Measurements from ENCODE around the gene SLC38A4. TPM values are rescaled to one million over a fixed set of nuclear protein-coding genes. Genes with fewer than 3 reads are reported as not detected.

SLC38A4 gene
- total and polyA plus RNA-seq, 2 donors (not counting 1 experiment from before 2014, with no cell fraction given), result not detected

DNA sequence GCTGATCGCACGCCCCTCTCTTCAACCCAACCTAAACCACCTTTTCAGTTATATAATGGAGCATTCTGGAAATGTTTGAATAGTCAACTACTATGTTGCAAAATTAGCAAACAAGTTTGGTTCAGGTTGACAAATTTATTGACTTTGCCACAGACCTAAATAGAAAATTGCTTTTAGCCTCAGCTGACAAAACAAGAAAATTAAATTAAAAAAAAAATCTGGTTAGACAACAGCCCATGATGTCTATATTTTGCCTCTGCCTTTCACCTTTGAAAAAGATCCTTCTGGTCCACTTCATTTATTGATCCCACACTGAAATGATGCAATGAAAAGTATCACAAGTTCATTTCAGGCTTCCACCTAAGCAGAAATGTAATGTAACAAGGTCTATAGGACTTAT lies 17.5 kb downstream of the SLC38A4 start:
- intact Hi-C loops (cut with micrococcal nuclease), result no loop called here
- Histone ChIP-seq H3K9me3 (ENCODE audit: control extremely low read depth in 1 of 3, control insufficient read depth in 2 of 3, insufficient read depth in 1 of 3, low read length in 2 of 3) (peaks cover 0 to 2% (median 0%) of the 10 kb centered on the region in 3 donors), H2AFZ (ENCODE audit: insufficient read depth, low read depth, low read length, poor library complexity, severe bottlenecking) (no peak overlapping the region), H3K4me3 (ENCODE audit: control extremely low read depth in 1 of 5, extremely low read depth in 1 of 5, insufficient read depth in 1 of 5, low read depth in 2 of 5, low read length in 4 of 5) (no peak overlapping the region), H3K9ac (ENCODE audit: low read length) (no peak overlapping the region), H3K36me3 (replicated peaks in 1 of 2; ENCODE audit: control extremely low read depth in 1 of 2, control insufficient read depth in 1 of 2, extremely low read depth in 1 of 2, insufficient read depth in 2 of 2, low read length in 1 of 2) (no peaks in the 10 kb centered on the region), H4K20me1 (ENCODE audit: control insufficient read depth, insufficient read depth, low read length, poor library complexity, severe bottlenecking) (no peaks in the 10 kb centered on the region), H3K4me1 (ENCODE audit: control insufficient read depth in 2 of 2, insufficient read depth in 2 of 2, low read length in 2 of 2) (no peaks in the 10 kb centered on the region), H3K27me3 (replicated peaks in 1 of 4; ENCODE audit: control extremely low read depth in 1 of 4, control insufficient read depth in 3 of 4, insufficient read depth in 4 of 4, low read length in 3 of 4) (no peaks in the 10 kb centered on the region), H3K79me2 (ENCODE audit: control insufficient read depth, insufficient read depth, low read length) (no peaks in the 10 kb centered on the region), H3K27ac (ENCODE audit: low read length in 2 of 2) (no peak overlapping the region), H3K4me2 (replicated peaks; ENCODE audit: low read depth, low read length, poor library complexity, severe bottlenecking) (no peak overlapping the region)
- Mint-ChIP-seq H3K9me3 (ENCODE audit: insufficient read depth) (no peaks in the 10 kb centered on the region), H3K27me3 (peaks cover 11% of the 10 kb centered on the region), H3K4me3 (no peak overlapping the region), H3K27ac (no peak overlapping the region), H3K4me1 (no peaks in the 10 kb centered on the region)
- ATAC-seq (ENCODE audit: low read depth) (no peak), DNase-seq (no peak)
- TF ChIP-seq, protein P1, sequence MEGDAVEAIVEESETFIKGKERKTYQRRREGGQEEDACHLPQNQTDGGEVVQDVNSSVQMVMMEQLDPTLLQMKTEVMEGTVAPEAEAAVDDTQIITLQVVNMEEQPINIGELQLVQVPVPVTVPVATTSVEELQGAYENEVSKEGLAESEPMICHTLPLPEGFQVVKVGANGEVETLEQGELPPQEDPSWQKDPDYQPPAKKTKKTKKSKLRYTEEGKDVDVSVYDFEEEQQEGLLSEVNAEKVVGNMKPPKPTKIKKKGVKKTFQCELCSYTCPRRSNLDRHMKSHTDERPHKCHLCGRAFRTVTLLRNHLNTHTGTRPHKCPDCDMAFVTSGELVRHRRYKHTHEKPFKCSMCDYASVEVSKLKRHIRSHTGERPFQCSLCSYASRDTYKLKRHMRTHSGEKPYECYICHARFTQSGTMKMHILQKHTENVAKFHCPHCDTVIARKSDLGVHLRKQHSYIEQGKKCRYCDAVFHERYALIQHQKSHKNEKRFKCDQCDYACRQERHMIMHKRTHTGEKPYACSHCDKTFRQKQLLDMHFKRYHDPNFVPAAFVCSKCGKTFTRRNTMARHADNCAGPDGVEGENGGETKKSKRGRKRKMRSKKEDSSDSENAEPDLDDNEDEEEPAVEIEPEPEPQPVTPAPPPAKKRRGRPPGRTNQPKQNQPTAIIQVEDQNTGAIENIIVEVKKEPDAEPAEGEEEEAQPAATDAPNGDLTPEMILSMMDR (IDR thresholded peaks at IDR 0.05), result no peak
- no peak for TF ChIP-seq EZH2 (IDR thresholded peaks at IDR 0.05; ENCODE audit: borderline replicate concordance, insufficient read depth, low read depth, low read length, poor library complexity, severe bottlenecking)
- ChIA-PET CTCF (no interaction called here), POLR2A (no interaction called here)
- WGBS (ENCODE audit: insufficient coverage), result no CpG with 5 or more reads among the region's 2 CpGs

GRCh38 chr12:46804054-46804453 lies 21.7 kb downstream of the SLC38A4 start:
- no peaks in the 10 kb centered on the region for H3K4me1 ChIP-seq (ENCODE audit: control insufficient read depth in 2 of 2, insufficient read depth in 2 of 2, low read length in 2 of 2)
- no peak overlapping the region for H2AFZ ChIP-seq (ENCODE audit: insufficient read depth, low read depth, low read length, poor library complexity, severe bottlenecking)
- Mint-ChIP-seq H3K9me3 (ENCODE audit: insufficient read depth) (no peaks in the 10 kb centered on the region), H3K27me3 (peaks cover 8% of the 10 kb centered on the region), H3K4me1 (no peaks in the 10 kb centered on the region), H3K27ac (no peak overlapping the region), H3K4me3 (no peak overlapping the region)
- H4K20me1 ChIP-seq (ENCODE audit: control insufficient read depth, insufficient read depth, low read length, poor library complexity, severe bottlenecking), result no peaks in the 10 kb centered on the region
- DNase-seq (no peak), ATAC-seq (ENCODE audit: low read depth) (no peak)
- CTCF ChIA-PET, result no interaction called here
- no peak overlapping the region for H3K27ac ChIP-seq (ENCODE audit: low read length in 2 of 2)
- H3K4me2 ChIP-seq (replicated peaks; ENCODE audit: low read depth, low read length, poor library complexity, severe bottlenecking), result no peak overlapping the region
- no CpG with 5 or more reads among the region's 3 CpGs for WGBS (ENCODE audit: insufficient coverage)
- POLR2A ChIA-PET, result no interaction called here
- H3K27me3 ChIP-seq (replicated peaks in 1 of 4; ENCODE audit: control extremely low read depth in 1 of 4, control insufficient read depth in 3 of 4, insufficient read depth in 4 of 4, low read length in 3 of 4), result no peaks in the 10 kb centered on the region
- no peaks in the 10 kb centered on the region for H3K36me3 ChIP-seq (replicated peaks in 1 of 2; ENCODE audit: control extremely low read depth in 1 of 2, control insufficient read depth in 1 of 2, extremely low read depth in 1 of 2, insufficient read depth in 2 of 2, low read length in 1 of 2)
- no peaks in the 10 kb centered on the region for H3K9me3 ChIP-seq (ENCODE audit: control extremely low read depth in 1 of 3, control insufficient read depth in 2 of 3, insufficient read depth in 1 of 3, low read length in 2 of 3)
- H3K4me3 ChIP-seq (ENCODE audit: control extremely low read depth in 1 of 5, extremely low read depth in 1 of 5, insufficient read depth in 1 of 5, low read depth in 2 of 5, low read length in 4 of 5), result no peak overlapping the region
- intact Hi-C loops (cut with micrococcal nuclease), result no loop called here
- TF ChIP-seq EZH2 (IDR thresholded peaks at IDR 0.05; ENCODE audit: borderline replicate concordance, insufficient read depth, low read depth, low read length, poor library complexity, severe bottlenecking), result no peak
- TF ChIP-seq, protein P1 (IDR thresholded peaks at IDR 0.05), result no peak
- H3K9ac ChIP-seq (ENCODE audit: low read length), result no peak overlapping the region
- H3K79me2 ChIP-seq (ENCODE audit: control insufficient read depth, insufficient read depth, low read length), result no peaks in the 10 kb centered on the region

All from B cell (primary cell).